Measurements from ENCODE around the gene AMER3.

AMER3 gene

GRCh38 chr2:130762910-130763385, 7.6 kb downstream of the AMER3 start:
- no peak for DNase-seq (ENCODE audit: low read depth)
- H3K4me3 ChIP-seq (ENCODE audit: low read depth, low read length), result no peak overlapping the region
- TF ChIP-seq CTCF (IDR thresholded peaks at IDR 0.05; ENCODE audit: low read depth, low read length, missing control alignments), result no peak

GRCh38 chr2:130763405-130763804, 8.1 kb downstream of the AMER3 start:
- no peak for DNase-seq (ENCODE audit: low read depth)
- no peak for TF ChIP-seq CTCF (IDR thresholded peaks at IDR 0.05; ENCODE audit: low read depth, low read length, missing control alignments)
- no peak overlapping the region for H3K4me3 ChIP-seq (ENCODE audit: low read depth, low read length)

GRCh38 chr2:130764035-130764820, 8.9 kb downstream of the AMER3 start:
- DNase-seq (ENCODE audit: low read depth), result no peak
- no peak overlapping the region for H3K4me3 ChIP-seq (ENCODE audit: low read depth, low read length)
- TF ChIP-seq CTCF (IDR thresholded peaks at IDR 0.05; ENCODE audit: low read depth, low read length, missing control alignments), result no peak

- TF ChIP-seq CTCF (IDR thresholded peaks at IDR 0.05; ENCODE audit: low read depth, low read length, missing control alignments), result no peak
- no peak for DNase-seq (ENCODE audit: low read depth)
- no peak overlapping the region for H3K4me3 ChIP-seq (ENCODE audit: low read depth, low read length)
Measured at GRCh38 chr2:130764821-130765115, 9.4 kb downstream of the AMER3 start.

GRCh38 chr2:130765464-130765863, 10.1 kb downstream of the AMER3 start:
- no peak for TF ChIP-seq CTCF (IDR thresholded peaks at IDR 0.05; ENCODE audit: low read depth, low read length, missing control alignments)
- DNase-seq (ENCODE audit: low read depth), result no peak
- H3K4me3 ChIP-seq (ENCODE audit: low read depth, low read length), result no peak overlapping the region

- DNase-seq (ENCODE audit: low read depth), result no peak
- TF ChIP-seq CTCF (IDR thresholded peaks at IDR 0.05; ENCODE audit: low read depth, low read length, missing control alignments), result no peak
- H3K4me3 ChIP-seq (ENCODE audit: low read depth, low read length), result no peak overlapping the region
Measured at GRCh38 chr2:130766037-130766436, 10.7 kb downstream of the AMER3 start.

Measured in GM12864 (cell line).